HUES6 (cell line): ENCODE data around the gene KCNK15.
"Not testable (repeated sequence)": the region's sequence is repeated elsewhere in the genome, so short reads cannot be mapped to it uniquely, and the experiment has no call there.

ENCODE experiments used
- H3K27ac ChIP-seq: 2 replicates; pipeline ENCODE4 v1.7.0; 2013; ENCODE audit warnings: low read depth, mild to moderate bottlenecking, low read length, inconsistent platforms
- H3K27me3 ChIP-seq: 2 replicates; pipeline ENCODE4 v1.6.1; 2013; ENCODE audit warnings: low read length; ENCODE audit not compliant: control insufficient read depth, insufficient read depth
- H3K36me3 ChIP-seq: 2 replicates; pipeline ENCODE4 v1.6.1; 2013; ENCODE audit warnings: low read length; ENCODE audit not compliant: control insufficient read depth, insufficient read depth
- H3K4me1 ChIP-seq: 2 replicates; pipeline ENCODE4 v1.6.1; 2013; ENCODE audit warnings: low read length; ENCODE audit not compliant: control insufficient read depth, insufficient read depth
- H3K4me3 ChIP-seq: 2 replicates; pipeline ENCODE4 v1.5.1; 2013; ENCODE audit warnings: low read depth, low read length
- H3K9ac ChIP-seq: one replicate; pipeline ENCODE4 v1.6.1; 2013; ENCODE audit warnings: mild to moderate bottlenecking, low read length
- H3K9me3 ChIP-seq: 2 replicates; pipeline ENCODE4 v1.6.1; 2013; ENCODE audit warnings: low read depth, low read length; ENCODE audit not compliant: control insufficient read depth, insufficient read depth

The KCNK15 gene

GRCh38 chr20:44750081-44750805 is 4.6 kb downstream of the KCNK15 start:
- Histone ChIP-seq H3K27me3 (peaks cover 21% of the 10 kb centered on the region), H3K4me1 (peaks cover 28% of the 10 kb centered on the region), H3K27ac (no peak overlapping the region), H3K9ac (no peak overlapping the region), H3K36me3 (no peaks in the 10 kb centered on the region), H3K9me3 (no peaks in the 10 kb centered on the region), H3K4me3 (no peak overlapping the region)

DNA sequence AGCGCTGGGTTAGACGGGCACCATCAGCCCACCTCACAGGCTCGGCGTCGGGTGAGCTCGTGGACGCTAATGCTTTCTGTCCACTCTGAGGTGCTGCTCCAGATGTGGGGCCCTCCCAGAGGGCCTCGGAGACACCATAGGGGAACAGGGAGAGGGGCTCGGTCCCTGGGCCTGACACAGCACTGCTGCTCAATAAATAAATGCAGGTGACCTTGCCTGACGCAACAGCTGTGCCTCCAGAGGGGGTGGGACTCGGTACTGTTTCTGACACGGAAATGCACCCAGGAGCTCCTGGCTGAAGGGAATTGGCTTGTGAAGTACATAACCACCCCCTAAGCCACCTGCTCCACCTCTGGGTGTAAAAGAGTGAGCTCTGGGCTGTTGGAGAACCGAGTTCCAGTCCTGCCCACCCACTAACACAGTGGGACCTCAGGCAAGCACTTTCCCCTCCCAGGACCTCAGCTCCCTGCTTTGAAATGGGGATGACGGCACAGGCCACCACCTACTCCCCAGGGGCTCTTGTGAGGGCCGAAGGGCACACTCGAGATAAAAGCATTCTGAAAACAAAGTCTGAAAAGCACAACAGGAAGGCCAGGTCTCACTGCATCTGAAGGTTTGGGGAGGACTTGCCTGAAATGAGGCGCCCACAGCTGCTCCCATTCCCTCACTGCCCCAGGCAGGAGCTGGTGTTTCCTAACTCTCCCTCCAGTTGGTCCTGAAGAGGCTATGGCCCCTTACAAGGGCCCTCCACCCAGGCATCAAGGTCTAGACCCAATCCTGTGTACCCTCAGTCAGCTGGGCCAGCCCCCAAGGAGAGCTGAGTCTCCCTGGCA is 6.7 kb downstream of the KCNK15 start:
- no peak overlapping the region for H3K9ac ChIP-seq

GRCh38 chr20:44754554-44754953 is 8.9 kb downstream of the KCNK15 start:
- Histone ChIP-seq H3K27ac (no peak overlapping the region), H3K9ac (no peak overlapping the region), H3K4me1 (peaks cover 20% of the 10 kb centered on the region), H3K9me3 (no peaks in the 10 kb centered on the region), H3K4me3 (no peak overlapping the region), H3K27me3 (no peaks in the 10 kb centered on the region), H3K36me3 (no peaks in the 10 kb centered on the region)

More for the DNA sequence above, 6.7 kb downstream of the KCNK15 start:
- no peaks in the 10 kb centered on the region for H3K36me3 ChIP-seq
- H3K4me3 ChIP-seq: no peak overlapping the region
- no peaks in the 10 kb centered on the region for H3K9me3 ChIP-seq
- H3K27ac ChIP-seq: no peak overlapping the region
- H3K27me3 ChIP-seq: peaks cover under 1% of the 10 kb centered on the region
- peaks cover 20% of the 10 kb centered on the region for H3K4me1 ChIP-seq

DNA sequence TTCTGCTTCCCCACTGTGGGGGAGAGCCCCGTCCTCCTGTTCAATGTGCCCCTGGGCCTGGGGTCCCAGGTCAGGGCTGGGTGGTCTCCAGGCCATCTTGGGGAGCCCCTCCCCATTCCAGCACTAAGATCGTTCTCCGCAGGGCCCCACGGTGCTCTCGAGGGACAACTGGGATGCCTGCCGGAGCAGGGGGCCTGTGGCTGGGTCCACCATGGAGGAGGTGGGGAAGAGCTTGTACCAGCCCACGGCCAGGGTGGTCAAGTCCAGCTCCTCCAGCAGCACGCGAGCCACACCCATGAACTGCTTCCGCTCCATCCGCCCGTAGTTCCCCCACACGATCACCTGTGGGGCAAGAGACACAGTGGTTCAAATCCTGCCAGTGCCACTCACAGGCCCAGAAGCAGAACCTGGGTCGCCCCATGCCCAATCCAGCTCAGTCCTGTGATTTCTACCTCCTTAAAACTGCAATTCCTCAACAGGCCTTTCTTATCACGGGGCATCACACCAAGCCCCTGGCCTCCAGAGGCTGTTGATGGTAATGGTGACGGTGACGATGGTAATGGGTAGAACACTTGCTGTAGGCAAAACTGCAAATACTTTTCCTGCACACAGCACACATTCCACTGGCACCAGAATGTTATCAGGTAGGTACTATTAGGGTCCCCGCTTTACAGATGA is 10.5 kb downstream of the KCNK15 start:
- Histone ChIP-seq H3K36me3 (no peaks in the 10 kb centered on the region), H3K9me3 (no peaks in the 10 kb centered on the region), H3K27me3 (no peaks in the 10 kb centered on the region), H3K4me1 (peaks cover 20% of the 10 kb centered on the region), H3K9ac (no peak overlapping the region), H3K27ac (no peak overlapping the region), H3K4me3 (no peak overlapping the region)

DNA sequence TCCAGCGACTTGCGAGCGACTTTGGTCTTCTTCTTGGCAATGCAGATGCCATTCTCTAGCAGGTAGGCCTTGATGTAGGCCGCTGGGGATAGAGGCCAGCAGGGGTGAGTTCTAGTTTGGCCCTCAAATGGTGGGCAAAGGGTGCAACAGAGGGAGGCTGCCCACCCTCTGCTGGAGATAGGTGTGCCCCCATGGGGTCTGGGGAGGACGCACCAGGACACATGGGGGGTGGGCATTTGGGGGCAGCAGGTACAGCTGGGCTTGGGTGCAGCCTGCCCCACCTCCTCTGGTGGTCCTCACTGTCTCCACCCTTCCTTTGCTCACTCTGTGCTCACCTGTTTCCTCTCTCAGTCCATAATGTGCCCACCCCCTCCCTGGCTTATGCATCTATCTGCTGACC is 11.3 kb downstream of the KCNK15 start:
- Histone ChIP-seq H3K4me3 (no peak overlapping the region), H3K9ac (no peak overlapping the region), H3K9me3 (no peaks in the 10 kb centered on the region), H3K36me3 (no peaks in the 10 kb centered on the region), H3K27me3 (no peaks in the 10 kb centered on the region), H3K27ac (no peak overlapping the region), H3K4me1 (peaks cover 19% of the 10 kb centered on the region)

- Histone ChIP-seq H3K4me1 (peaks cover 9% of the 10 kb centered on the region; the same call in 1 of the 2 replicates), H3K4me3 (no peak overlapping the region), H3K36me3 (no peaks in the 10 kb centered on the region), H3K9me3 (no peaks in the 10 kb centered on the region), H3K27ac (no peak overlapping the region), H3K27me3 (no peaks in the 10 kb centered on the region), H3K9ac (no peak overlapping the region)
Measured at GRCh38 chr20:44758247-44759101, 12.8 kb downstream of the KCNK15 start.

- no peak overlapping the region for H3K9ac ChIP-seq
- no peaks in the 10 kb centered on the region for H3K36me3 ChIP-seq
Measured at GRCh38 chr20:44759595-44759994, 13.9 kb downstream of the KCNK15 start.

DNA sequence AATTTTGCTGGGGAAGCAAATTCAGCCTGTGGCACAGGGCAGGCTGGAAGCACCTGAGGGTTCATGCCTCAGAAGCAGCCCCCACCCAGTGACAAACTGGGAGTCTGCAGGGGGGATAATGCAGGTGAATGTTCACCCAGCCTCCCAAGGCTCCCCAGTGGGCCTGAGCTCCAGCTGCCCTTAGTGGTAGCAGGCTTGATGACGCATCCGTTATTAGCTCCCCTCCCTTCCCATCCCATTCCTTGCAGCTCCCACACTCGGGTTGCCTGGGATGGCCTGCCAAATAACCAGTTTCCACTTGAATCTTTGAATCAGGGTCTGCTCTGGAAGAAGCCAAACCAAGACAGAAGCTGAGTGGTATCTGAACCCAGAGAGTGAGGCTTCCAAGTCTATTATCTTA is 15.8 kb downstream of the KCNK15 start:
- no peaks in the 10 kb centered on the region for H3K36me3 ChIP-seq
- H3K27ac ChIP-seq: no peak overlapping the region
- no peaks in the 10 kb centered on the region for H3K27me3 ChIP-seq
- H3K9me3 ChIP-seq: no peaks in the 10 kb centered on the region
- H3K4me3 ChIP-seq: no peak overlapping the region
- H3K4me1 ChIP-seq: 0 out of 2 replicates have a peak, but pooled peaks cover 3% of the 10 kb centered on the region
- no peak overlapping the region for H3K9ac ChIP-seq

More at GRCh38 chr20:44759595-44759994, 13.9 kb downstream of the KCNK15 start:
- Histone ChIP-seq H3K27ac (no peak overlapping the region), H3K4me1 (peaks cover 5% of the 10 kb centered on the region; the same call in 1 of the 2 replicates), H3K9me3 (no peaks in the 10 kb centered on the region), H3K4me3 (no peak overlapping the region), H3K27me3 (no peaks in the 10 kb centered on the region)

GRCh38 chr20:44762466-44763140 is 16.9 kb downstream of the KCNK15 start:
- Histone ChIP-seq H3K4me1 (0 out of 2 replicates have a peak, but pooled peaks cover 3% of the 10 kb centered on the region), H3K9ac (no peak overlapping the region), H3K4me3 (no peak overlapping the region), H3K36me3 (no peaks in the 10 kb centered on the region), H3K9me3 (no peaks in the 10 kb centered on the region), H3K27me3 (no peaks in the 10 kb centered on the region), H3K27ac (no peak overlapping the region)

- not testable (repeated sequence) for H3K27me3 ChIP-seq, H3K4me1 ChIP-seq, H3K36me3 ChIP-seq, H3K27ac ChIP-seq, H3K9ac ChIP-seq, H3K4me3 ChIP-seq, H3K9me3 ChIP-seq
Measured at GRCh38 chr20:44763798-44764197, 18.1 kb downstream of the KCNK15 start.
